C4-2B (cell line): Measurements from ENCODE around the gene ADIPOR2.

Experiments used
- H3K27ac ChIP-seq: fragments of 450-650 bp; 2 replicates; pipeline ENCODE4 v1.5.1; 2017
- CTCF ChIP-seq: fragments of 450-650 bp; conservative IDR thresholded peaks from 2 replicates; pipeline ENCODE4 v1.5.1; 2017; ENCODE audit warnings: mild to moderate bottlenecking
- ZFX ChIP-seq: fragments of 450-650 bp; IDR thresholded peaks from 2 replicates; pipeline ENCODE4 v1.6.1; 2017

Gene ADIPOR2

GRCh38 chr12:1798641-1799020, 107.8 kb downstream of the ADIPOR2 start:
- H3K27ac ChIP-seq = no peak overlapping the region
- TF ChIP-seq CTCF = no peak

DNA sequence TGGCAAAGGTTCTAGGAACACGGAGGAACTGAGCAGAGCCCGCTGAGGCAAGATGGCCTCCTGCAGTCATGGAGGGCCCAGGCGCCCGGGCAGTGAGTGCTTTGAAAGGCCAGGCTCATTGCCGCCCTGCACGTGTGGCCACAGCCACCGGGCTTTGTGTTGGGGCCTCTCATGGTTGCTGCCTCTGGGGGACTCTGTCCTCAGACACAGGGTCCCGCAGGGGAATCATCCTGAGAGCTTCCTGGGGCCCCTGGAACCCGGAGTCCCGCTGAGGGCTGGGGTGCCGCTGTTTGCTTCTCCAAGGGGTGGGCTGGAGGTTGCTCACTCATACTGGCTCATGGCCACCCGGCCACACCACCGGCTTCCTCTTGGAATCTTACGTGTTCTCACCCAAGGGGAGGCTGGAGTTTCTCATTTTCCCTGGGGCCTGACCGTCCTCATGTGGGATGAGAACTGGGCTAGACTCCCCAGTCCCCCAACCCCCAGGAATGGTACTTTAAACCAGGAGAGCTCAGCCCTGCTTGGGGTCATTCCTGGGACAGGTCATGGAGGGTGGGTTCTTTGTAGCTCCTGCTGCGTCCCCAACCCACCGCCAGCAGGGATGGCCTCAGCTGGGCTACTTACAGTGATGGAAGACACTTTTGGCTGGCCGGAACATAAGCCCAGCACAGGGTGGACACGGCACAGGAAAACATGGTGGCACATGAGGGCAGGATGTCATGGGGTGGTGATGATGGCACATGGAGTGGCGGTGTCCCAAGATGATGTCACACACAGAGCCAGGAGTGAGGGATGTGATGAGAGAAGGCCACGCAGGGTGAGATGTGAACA, 108.4 kb downstream of the ADIPOR2 start:
- no peak overlapping the region for H3K27ac ChIP-seq
- TF ChIP-seq ZFX (no peak), CTCF (no peak)

- no peak for TF ChIP-seq ZFX
- TF ChIP-seq CTCF = no peak
- no peak overlapping the region for H3K27ac ChIP-seq
Observed at GRCh38 chr12:1799882-1800400, 109.1 kb downstream of the ADIPOR2 start.

DNA sequence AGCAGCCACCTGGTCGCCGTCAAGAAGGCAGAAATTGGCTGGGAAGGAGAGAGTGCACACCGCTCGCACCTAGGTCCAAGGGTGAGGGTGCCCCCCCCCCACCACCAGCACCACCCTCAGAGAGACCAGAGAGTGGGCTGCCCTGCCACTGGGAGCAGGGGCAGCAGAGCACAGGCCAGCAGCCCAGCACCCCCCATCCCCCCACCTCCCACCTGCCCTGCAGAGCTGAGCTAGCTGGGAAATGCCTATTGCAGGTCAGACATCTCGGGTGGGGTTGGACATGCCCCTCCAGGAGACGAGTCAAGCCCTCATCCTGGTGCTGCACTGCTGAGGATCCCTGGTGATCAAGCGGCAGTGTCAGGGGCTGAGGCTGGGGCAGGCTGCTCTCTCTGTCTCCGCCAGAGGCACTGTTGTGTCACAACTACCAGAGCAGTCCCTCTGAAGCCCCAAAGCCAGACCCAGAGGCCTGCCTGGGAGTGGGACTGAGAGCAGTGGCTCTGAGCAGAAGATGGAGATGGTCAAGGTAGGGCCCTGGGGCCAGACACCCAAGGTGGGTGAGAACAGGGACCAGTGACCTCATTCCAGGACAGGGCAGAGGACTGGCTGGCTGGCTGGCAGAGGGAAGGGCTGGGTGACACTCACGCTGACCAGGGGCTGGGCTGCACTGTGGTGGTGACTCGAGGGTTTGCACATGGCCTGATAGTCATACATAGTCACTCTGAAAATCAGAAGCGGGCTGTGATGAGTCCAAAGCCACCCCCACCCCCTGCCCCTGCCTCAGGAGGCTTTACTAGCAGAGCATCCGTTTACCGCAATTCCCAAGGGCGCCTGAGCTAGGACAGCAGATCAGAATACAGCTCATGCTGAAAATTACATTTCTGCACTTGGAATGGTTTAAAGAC, 109.8 kb downstream of the ADIPOR2 start:
- no peak overlapping the region for H3K27ac ChIP-seq
- TF ChIP-seq ZFX (no peak), CTCF (no peak)

- TF ChIP-seq ZFX (no peak), CTCF (no peak)
- H3K27ac ChIP-seq = no peak overlapping the region
Observed at GRCh38 chr12:1801303-1801975, 110.6 kb downstream of the ADIPOR2 start.

- TF ChIP-seq CTCF (no peak), ZFX (no peak)
Observed at GRCh38 chr12:1803736-1804135, 112.9 kb downstream of the ADIPOR2 start.

More at GRCh38 chr12:1803736-1804135, 112.9 kb downstream of the ADIPOR2 start:
- H3K27ac ChIP-seq = no peak overlapping the region
